Caco-2 (cell line): Measurements from ENCODE around the gene MAGI1. TPM values are rescaled to one million over a fixed set of nuclear protein-coding genes. Genes with fewer than 3 reads are reported as not detected.

ENCODE experiments used
- BruUV-seq: library from RNA; stranded (reverse); fragments of 400-500 nt; replicated peaks from 2 replicates; lab custom pipeline; 2021; lab: Mats Ljungman, UMichigan
- CTCF ChIA-PET: fragments of 300-600 bp; sonication (Branson Sonifier 250); formaldehyde crosslinking; loops from one replicate; lab custom pipeline; 2022; ENCODE audit warnings: antibody characterized with exemption; lab: Charles Lee
- POLR2A ChIA-PET: fragments of 300-600 bp; sonication (Branson Sonifier 250); formaldehyde crosslinking; loops from one replicate; lab custom pipeline; 2022; ENCODE audit warnings: antibody characterized with exemption; lab: Charles Lee
- DNase-seq, 2 experiments: peaks; one replicate each; pipeline versions ENCODE4 v3.0.0 to v3.0.0-alpha.2; 2020 to 2022
- H3K27me3 ChIP-seq: replicated peaks from 2 replicates; pipeline ENCODE4 v1.6.0; 2011; ENCODE audit warnings: low read length; ENCODE audit not compliant: control insufficient read depth, insufficient read depth
- H3K36me3 ChIP-seq: 2 replicates; pipeline ENCODE4 v1.5.1; 2011; ENCODE audit warnings: low read length; ENCODE audit not compliant: control insufficient read depth, insufficient read depth
- H3K4me1 ChIP-seq: fragments of 250-450 bp; sonication (Bioruptor Pico); 2 replicates; pipeline ENCODE4 v1.5.1; 2020; ENCODE audit warnings: mild to moderate bottlenecking
- H3K4me3 ChIP-seq: 2 replicates; pipeline ENCODE4 v1.5.1; 2011; ENCODE audit warnings: low read depth, mild to moderate bottlenecking, control low read depth, low read length
- H3K9me3 ChIP-seq: fragments of 250-450 bp; sonication (Bioruptor Pico); 2 replicates; pipeline ENCODE4 v1.5.1; 2020; ENCODE audit warnings: mild to moderate bottlenecking, moderate library complexity
- H3K27ac Mint-ChIP-seq: one replicate; pipeline ENCODE4 v1.8.0; 2022; ENCODE audit warnings: mixed read lengths; ENCODE audit not compliant: unreplicated experiment
- H3K27me3 Mint-ChIP-seq: one replicate; pipeline ENCODE4 v1.8.0; 2022; ENCODE audit warnings: mixed read lengths; ENCODE audit not compliant: insufficient read depth, unreplicated experiment
- H3K36me3 Mint-ChIP-seq: one replicate; pipeline ENCODE4 v1.8.0; 2022; ENCODE audit warnings: mild to moderate bottlenecking, mixed read lengths; ENCODE audit not compliant: insufficient read depth, unreplicated experiment
- H3K4me1 Mint-ChIP-seq: one replicate; pipeline ENCODE4 v1.8.0; 2022; ENCODE audit warnings: low read depth, mixed read lengths; ENCODE audit not compliant: unreplicated experiment
- H3K4me3 Mint-ChIP-seq: one replicate; pipeline ENCODE4 v1.8.0; 2022; ENCODE audit warnings: mild to moderate bottlenecking, moderate library complexity, mixed read lengths; ENCODE audit not compliant: unreplicated experiment
- H3K9me3 Mint-ChIP-seq: one replicate; pipeline ENCODE4 v1.8.0; 2022; ENCODE audit warnings: mixed read lengths; ENCODE audit not compliant: unreplicated experiment
- CTCF ChIP-seq, 2 experiments: fragments of 200-600 bp in 1 of 2; IDR thresholded peaks; 1 replicate in 1 of 2; 2 replicates in 1 of 2; pipeline versions ENCODE4 v1.5.1 to v1.8.0; 2011 to 2022; ENCODE audit warnings: antibody characterized with exemption in 1 of 2, control low read depth in 1 of 2, inconsistent platforms in 1 of 2, low read depth in 1 of 2, low read length in 1 of 2, mild to moderate bottlenecking in 1 of 2, moderate library complexity in 1 of 2; ENCODE audit not compliant: insufficient read depth in 1 of 2, severe bottlenecking in 1 of 2, unreplicated experiment in 1 of 2
- intact Hi-C: fragments of 100-400 bp; cut with micrococcal nuclease; formaldehyde crosslinking; loops from one replicate; pipeline ENCODE4 v1.10.0; 2022; ENCODE audit not compliant: unreplicated experiment
- total RNA-seq: library from RNA; stranded (reverse); gene quantifications from 2 replicates; pipeline ENCODE4 v1.2.3, GENCODE V29; 2022

MAGI1 gene
- total RNA-seq, 1 experiment from 2014 or later = 64.9 TPM

GRCh38 chr3:65339192-65339740 is 699.5 kb downstream of the MAGI1 start:
- ChIA-PET CTCF (no interaction called here), POLR2A (no interaction called here)
- BruUV-seq = no TSS peak
- H3K4me3 Mint-ChIP-seq = no peak overlapping the region
- no peaks in the 10 kb centered on the region for H3K36me3 Mint-ChIP-seq
- no peak for DNase-seq
- no peaks in the 10 kb centered on the region for H3K4me1 ChIP-seq
- no peak overlapping the region for H3K4me3 ChIP-seq
- intact Hi-C loops = no loop called here
- TF ChIP-seq CTCF (IDR thresholded peaks at IDR 0.05; ENCODE audit: insufficient read depth in 1 of 2, low read depth in 1 of 2, low read length in 1 of 2, severe bottlenecking in 1 of 2, unreplicated experiment in 1 of 2) = no peak
- H3K4me1 Mint-ChIP-seq = peaks cover 7% of the 10 kb centered on the region
- H3K27me3 ChIP-seq = no peaks in the 10 kb centered on the region
- no peaks in the 10 kb centered on the region for H3K36me3 ChIP-seq
- H3K27me3 Mint-ChIP-seq = peaks cover 3% of the 10 kb centered on the region
- H3K27ac Mint-ChIP-seq = no peak overlapping the region
- H3K9me3 Mint-ChIP-seq = no peaks in the 10 kb centered on the region
- H3K9me3 ChIP-seq = no peaks in the 10 kb centered on the region

GRCh38 chr3:65338571-65338970 is 700.1 kb downstream of the MAGI1 start:
- intact Hi-C loops = no loop called here
- ChIA-PET CTCF (no interaction called here), POLR2A (no interaction called here)
- no peak for DNase-seq
- no peaks in the 10 kb centered on the region for H3K9me3 ChIP-seq
- no peaks in the 10 kb centered on the region for H3K36me3 ChIP-seq
- Mint-ChIP-seq H3K36me3 (no peaks in the 10 kb centered on the region), H3K9me3 (no peaks in the 10 kb centered on the region), H3K27ac (no peak overlapping the region), H3K27me3 (peaks cover 3% of the 10 kb centered on the region), H3K4me3 (no peak overlapping the region), H3K4me1 (peaks cover 7% of the 10 kb centered on the region)
- BruUV-seq = no TSS peak
- no peaks in the 10 kb centered on the region for H3K27me3 ChIP-seq
- no peak overlapping the region for H3K4me3 ChIP-seq
- no peaks in the 10 kb centered on the region for H3K4me1 ChIP-seq
- no peak for TF ChIP-seq CTCF (IDR thresholded peaks at IDR 0.05; ENCODE audit: insufficient read depth in 1 of 2, low read depth in 1 of 2, low read length in 1 of 2, severe bottlenecking in 1 of 2, unreplicated experiment in 1 of 2)

GRCh38 chr3:65335587-65335986 is 703.1 kb downstream of the MAGI1 start:
- POLR2A ChIA-PET = no interaction called here

More at GRCh38 chr3:65335587-65335986, 703.1 kb downstream of the MAGI1 start:
- Mint-ChIP-seq H3K4me3 (no peak overlapping the region), H3K27me3 (peaks cover 3% of the 10 kb centered on the region), H3K4me1 (no peaks in the 10 kb centered on the region), H3K36me3 (no peaks in the 10 kb centered on the region), H3K27ac (no peak overlapping the region), H3K9me3 (no peaks in the 10 kb centered on the region)
- CTCF ChIA-PET = no interaction called here
- no peak for DNase-seq
- Histone ChIP-seq H3K4me3 (no peak overlapping the region), H3K36me3 (no peaks in the 10 kb centered on the region), H3K27me3 (no peaks in the 10 kb centered on the region), H3K4me1 (no peaks in the 10 kb centered on the region; the same call in 1 of the 2 replicates), H3K9me3 (no peaks in the 10 kb centered on the region)
- BruUV-seq = no TSS peak
- intact Hi-C loops = no loop called here
- no peak for TF ChIP-seq CTCF (IDR thresholded peaks at IDR 0.05; ENCODE audit: insufficient read depth in 1 of 2, low read depth in 1 of 2, low read length in 1 of 2, severe bottlenecking in 1 of 2, unreplicated experiment in 1 of 2)
